IMR-90 (cell line): Measurements from ENCODE around the gene ANKRD33B. TPM values are rescaled to one million over a fixed set of nuclear protein-coding genes. Genes with fewer than 3 reads are reported as not detected.

ENCODE experiments used
- ATAC-seq: fragments of 200-7000 bp; cut with Tn5 transposase; 2 replicates; pipeline ENCODE4 v1.9.1; 2020; ENCODE audit warnings: low read depth, mild to moderate bottlenecking, moderate library complexity
- BruUV-seq: library from RNA; stranded (reverse); fragments of 400-500 nt; replicated peaks from 2 replicates; lab custom pipeline; 2021; lab: Mats Ljungman, UMichigan
- CTCF ChIA-PET: fragments of 300-600 bp; formaldehyde crosslinking; extraction: SDS; loops from one replicate; lab custom pipeline; 2021; ENCODE audit warnings: antibody characterized with exemption; lab: Yijun Ruan, JAX
- POLR2A ChIA-PET: fragments of 300-600 bp; sonication (Branson Sonifier 250); formaldehyde crosslinking; loops from one replicate; lab custom pipeline; 2022; ENCODE audit warnings: antibody characterized with exemption; ENCODE audit not compliant: unreplicated experiment; lab: Charles Lee
- DNase-seq: peaks from one replicate; pipeline ENCODE4 v3.0.0; 2013
- H2AFZ ChIP-seq: replicated peaks from 2 replicates; pipeline ENCODE3; 2013; ENCODE audit warnings: low read length, mild to moderate bottlenecking; ENCODE audit not compliant: poor library complexity
- H2AK5ac ChIP-seq: 2 replicates; pipeline ENCODE4 v1.6.1; 2013; ENCODE audit warnings: low read depth, low read length, inconsistent platforms
- H2AK9ac ChIP-seq: replicated peaks from 2 replicates; pipeline ENCODE3; 2013; ENCODE audit warnings: mild to moderate bottlenecking, low read depth, low read length, moderate library complexity; ENCODE audit not compliant: poor library complexity
- H2BK120ac ChIP-seq: 2 replicates; pipeline ENCODE4 v1.6.1; 2013; ENCODE audit warnings: low read depth, low read length, inconsistent platforms
- H2BK15ac ChIP-seq: 3 replicates; pipeline ENCODE4 v1.6.1; 2013; ENCODE audit warnings: low read depth, low read length, inconsistent platforms
- H2BK20ac ChIP-seq: 2 replicates; pipeline ENCODE4 v1.6.1; 2013; ENCODE audit warnings: low read depth, mild to moderate bottlenecking, inconsistent platforms, low read length, moderate library complexity
- H2BK5ac ChIP-seq: 2 replicates; pipeline ENCODE4 v1.6.1; 2013; ENCODE audit warnings: mild to moderate bottlenecking, low read depth, low read length, inconsistent platforms; ENCODE audit not compliant: poor library complexity, severe bottlenecking
- H3K14ac ChIP-seq: replicated peaks from 2 replicates; pipeline ENCODE4 v1.6.1; 2013; ENCODE audit warnings: low read depth, low read length, inconsistent platforms
- H3K18ac ChIP-seq: 2 replicates; pipeline ENCODE4 v1.6.1; 2013; ENCODE audit warnings: low read depth, low read length, control low read depth
- H3K23ac ChIP-seq: 2 replicates; pipeline ENCODE4 v1.6.1; 2013; ENCODE audit warnings: low read depth, low read length, inconsistent platforms
- H3K27ac ChIP-seq: 2 replicates; pipeline ENCODE4 v1.5.1; 2013; ENCODE audit warnings: mild to moderate bottlenecking, control low read depth, low read length; ENCODE audit not compliant: insufficient read depth
- H3K27me3 ChIP-seq: 2 replicates; pipeline ENCODE4 v1.6.1; 2013; ENCODE audit warnings: low read length; ENCODE audit not compliant: control insufficient read depth, insufficient read depth
- H3K36me3 ChIP-seq: 2 replicates; pipeline ENCODE4 v1.6.1; 2013; ENCODE audit warnings: low read length, mixed read lengths; ENCODE audit not compliant: control insufficient read depth, insufficient read depth
- H3K4ac ChIP-seq: 2 replicates; pipeline ENCODE4 v1.6.1; 2013; ENCODE audit warnings: low read depth, low read length, inconsistent platforms
- H3K4me1 ChIP-seq: 2 replicates; pipeline ENCODE4 v1.6.1; 2013; ENCODE audit warnings: low read length, mixed read lengths; ENCODE audit not compliant: control insufficient read depth, insufficient read depth
- H3K4me2 ChIP-seq: 2 replicates; pipeline ENCODE4 v1.6.1; 2013; ENCODE audit warnings: low read depth, mild to moderate bottlenecking, control low read depth, low read length, moderate library complexity
- H3K4me3 ChIP-seq: 2 replicates; pipeline ENCODE4 v1.5.1; 2013; ENCODE audit warnings: low read depth, mild to moderate bottlenecking, control low read depth, low read length, moderate library complexity; ENCODE audit not compliant: insufficient read depth
- H3K56ac ChIP-seq: 2 replicates; pipeline ENCODE4 v1.6.1; 2013; ENCODE audit warnings: low read length, inconsistent platforms; ENCODE audit not compliant: insufficient read depth; ENCODE audit errors: extremely low read depth
- H3K79me1 ChIP-seq, 2 experiments: 2 replicates each; pipeline ENCODE4 v1.6.1; 2013; ENCODE audit warnings: low read length in 2 of 2, inconsistent platforms in 1 of 2, low read depth in 1 of 2
- H3K9ac ChIP-seq: 2 replicates; pipeline ENCODE4 v1.6.1; 2013; ENCODE audit warnings: low read depth, low read length, control low read depth
- H3K9me1 ChIP-seq: 2 replicates; pipeline ENCODE4 v1.6.1; 2013; ENCODE audit warnings: low read length, inconsistent platforms; ENCODE audit not compliant: insufficient read depth
- H3K9me3 ChIP-seq: 2 replicates; pipeline ENCODE4 v1.6.1; 2013; ENCODE audit warnings: low read length; ENCODE audit not compliant: control insufficient read depth, insufficient read depth
- H4K20me1 ChIP-seq: 2 replicates; pipeline ENCODE4 v1.6.1; 2013; ENCODE audit warnings: low read length, inconsistent platforms; ENCODE audit not compliant: insufficient read depth
- H4K5ac ChIP-seq: 2 replicates; pipeline ENCODE4 v1.6.1; 2013; ENCODE audit warnings: mild to moderate bottlenecking, low read depth, low read length, control low read depth
- H4K8ac ChIP-seq, 2 experiments: 2 replicates each; pipeline ENCODE4 v1.6.1; 2013; ENCODE audit warnings: low read depth in 2 of 2, low read length in 2 of 2, control low read depth in 1 of 2, inconsistent platforms in 1 of 2
- H4K91ac ChIP-seq: 2 replicates; pipeline ENCODE4 v1.6.1; 2013; ENCODE audit warnings: low read depth, low read length, inconsistent platforms; ENCODE audit not compliant: insufficient read depth
- BHLHE40 ChIP-seq: fragments of 150-350 bp; IDR thresholded peaks from 2 replicates; pipeline ENCODE4 v1.6.1; 2016; ENCODE audit warnings: mild to moderate bottlenecking, low read depth, low read length
- CEBPB ChIP-seq: IDR thresholded peaks from 2 replicates; pipeline ENCODE4 v1.6.1; 2012; ENCODE audit warnings: low read depth, low read length, improper control_type of control experiment
- ELK1 ChIP-seq: fragments of 150-350 bp; IDR thresholded peaks from 2 replicates; pipeline ENCODE4 v1.6.1; 2016; ENCODE audit warnings: low read depth, mild to moderate bottlenecking, low read length, moderate library complexity, borderline replicate concordance
- FOS ChIP-seq: fragments of 150-350 bp; IDR thresholded peaks from 2 replicates; pipeline ENCODE4 v1.6.1; 2016; ENCODE audit warnings: low read depth, low read length
- MAZ ChIP-seq: IDR thresholded peaks from 2 replicates; pipeline ENCODE4 v1.6.1; 2012; ENCODE audit warnings: low read depth, mild to moderate bottlenecking, low read length, improper control_type of control experiment, moderate library complexity, borderline replicate concordance
- MXI1 ChIP-seq: IDR thresholded peaks from 2 replicates; pipeline ENCODE4 v1.6.1; 2012; ENCODE audit warnings: low read depth, mild to moderate bottlenecking, low read length, moderate library complexity, borderline replicate concordance
- NFE2L2 ChIP-seq: fragments of 150-350 bp; IDR thresholded peaks from 2 replicates; pipeline ENCODE4 v1.6.1; 2016; ENCODE audit warnings: low read depth, mild to moderate bottlenecking, low read length
- POLR2A ChIP-seq: IDR thresholded peaks from 2 replicates; pipeline ENCODE4 v1.6.1; 2012; ENCODE audit warnings: mild to moderate bottlenecking, low read depth, low read length
- RCOR1 ChIP-seq: IDR thresholded peaks from 2 replicates; pipeline ENCODE4 v1.6.1; 2012; ENCODE audit warnings: mild to moderate bottlenecking, low read length, improper control_type of control experiment; ENCODE audit not compliant: insufficient replicate concordance
- RFX5 ChIP-seq: IDR thresholded peaks from 2 replicates; pipeline ENCODE4 v1.8.0; 2012; ENCODE audit warnings: low read depth, mild to moderate bottlenecking, low read length, moderate library complexity
- WGBS, 2 experiments: methylation state at CpG; one replicate each; pipeline versions ENCODE4 v1.1.5 to v1.1.7; 2013; ENCODE audit warnings: missing lambda C conversion rate in 2 of 2; ENCODE audit not compliant: insufficient read length in 1 of 2; ENCODE audit errors: extremely low coverage in 2 of 2; 5-methylcytosine and 5-hydroxymethylcytosine counted together
- dilution Hi-C: fragments of 300-500 bp; cut with HindIII; formaldehyde crosslinking; loops from one replicate; pipeline ENCODE4 v1.14.3; 2018; ENCODE audit warnings: low sequenced_read_pairs; ENCODE audit not compliant: unreplicated experiment
- in situ Hi-C: fragments of 300-500 bp; cut with MboI; formaldehyde crosslinking; loops from 3 replicates; pipeline ENCODE4 v1.14.3; 2019; ENCODE audit warnings: low sequenced_read_pairs, inconsistent platforms, mixed read lengths
- intact Hi-C: fragments of 100-400 bp; cut with micrococcal nuclease; formaldehyde crosslinking; loops from 2 replicates; pipeline ENCODE4 v1.10.0; 2022
- polyA plus RNA-seq, 3 experiments: library from polyadenylated mRNA; depleted of rRNA; stranded (reverse); fragments of >200 nt; gene quantifications; 2 replicates each; pipeline ENCODE4 v1.2.3, GENCODE V29; 2012; ENCODE audit warnings: low replicate concordance in 1 of 3
- total RNA-seq: library from RNA; depleted of rRNA; stranded (reverse); fragments of >200 nt; gene quantifications from 2 replicates; pipeline ENCODE4 v1.2.3, GENCODE V29; 2012
- TF ChIP-seq, protein P1 (sequence below): fragments of 150-350 bp; IDR thresholded peaks from 2 replicates; pipeline ENCODE4 v1.6.1; 2017; ENCODE audit warnings: mild to moderate bottlenecking, antibody characterized with exemption, low read length, low read depth
- TF ChIP-seq, protein P2 (sequence below): conservative IDR thresholded peaks from 2 replicates; pipeline ENCODE4 v1.5.1; 2012; ENCODE audit warnings: mild to moderate bottlenecking, low read depth, low read length, improper control_type of control experiment

The ANKRD33B gene
- total and polyA plus RNA-seq, 2 of the 4 experiments (the other 2 are of a cell fraction), result 2.5 to 3.3 TPM

DNA sequence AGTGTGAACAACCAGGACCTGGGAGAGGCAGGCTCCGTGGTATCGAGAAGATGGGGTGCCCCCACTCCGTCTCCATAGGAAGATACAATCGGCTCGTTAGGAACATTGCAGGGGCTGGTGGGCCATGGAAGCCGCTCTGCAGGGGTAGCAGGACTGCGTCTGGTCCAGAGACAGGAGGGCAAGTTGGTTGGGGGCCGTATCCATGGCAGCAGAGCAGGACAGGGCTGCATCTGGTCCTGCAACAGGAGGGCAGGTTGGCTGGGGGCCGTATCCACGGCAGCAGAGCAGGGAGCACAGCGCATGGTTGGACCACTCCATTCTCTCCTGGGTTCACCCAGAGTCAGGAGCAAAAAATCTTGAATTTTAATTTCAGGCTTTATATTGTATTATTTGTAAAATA, 98.2 kb downstream of the ANKRD33B start:
- no peak overlapping the region for H3K27ac ChIP-seq
- H4K8ac ChIP-seq, result no peak overlapping the region
- H3K9me1 ChIP-seq, result no peaks in the 10 kb centered on the region
- no TSS peak for BruUV-seq
- no peaks in the 10 kb centered on the region; the same call in 1 of the 2 replicates for H3K4me1 ChIP-seq
- H3K4me3 ChIP-seq, result no peak overlapping the region
- no peaks in the 10 kb centered on the region for H4K20me1 ChIP-seq
- no peak overlapping the region for H3K14ac ChIP-seq
- H2BK120ac ChIP-seq, result no peak overlapping the region
- no peaks in the 10 kb centered on the region; the same call in 1 of the 2 replicates for H3K9me3 ChIP-seq
- H4K91ac ChIP-seq, result no peak overlapping the region
- POLR2A ChIA-PET, result no interaction called here
- ATAC-seq (no peak), DNase-seq (no peak)
- H3K79me1 ChIP-seq, result no peaks in the 10 kb centered on the region
- no peak overlapping the region for H3K56ac ChIP-seq
- H2BK5ac ChIP-seq, result no peak overlapping the region
- no peaks in the 10 kb centered on the region; the same call in 1 of the 2 replicates for H3K27me3 ChIP-seq
- CTCF ChIA-PET, result no interaction called here
- in situ Hi-C loops (no loop called here), intact Hi-C loops (no loop called here), dilution Hi-C loops (no loop called here)
- H3K36me3 ChIP-seq, result no peaks in the 10 kb centered on the region
- H3K9ac ChIP-seq, result no peak overlapping the region
- no peak overlapping the region for H3K4ac ChIP-seq
- no peak overlapping the region for H3K4me2 ChIP-seq
- H2AK9ac ChIP-seq, result no peak overlapping the region
- H2BK20ac ChIP-seq, result no peak overlapping the region
- WGBS, 2 experiments, result 84% methylated on average over 7 of the region's 11 CpGs; no CpG with 5 or more reads in 1 of the 2 experiments
- no peak overlapping the region for H3K18ac ChIP-seq
- H2AK5ac ChIP-seq, result no peak overlapping the region
- H4K5ac ChIP-seq, result no peak overlapping the region
- no peak for TF ChIP-seq CEBPB
- TF ChIP-seq FOS, result no peak
- TF ChIP-seq MXI1, result no peak
- TF ChIP-seq, protein P1, sequence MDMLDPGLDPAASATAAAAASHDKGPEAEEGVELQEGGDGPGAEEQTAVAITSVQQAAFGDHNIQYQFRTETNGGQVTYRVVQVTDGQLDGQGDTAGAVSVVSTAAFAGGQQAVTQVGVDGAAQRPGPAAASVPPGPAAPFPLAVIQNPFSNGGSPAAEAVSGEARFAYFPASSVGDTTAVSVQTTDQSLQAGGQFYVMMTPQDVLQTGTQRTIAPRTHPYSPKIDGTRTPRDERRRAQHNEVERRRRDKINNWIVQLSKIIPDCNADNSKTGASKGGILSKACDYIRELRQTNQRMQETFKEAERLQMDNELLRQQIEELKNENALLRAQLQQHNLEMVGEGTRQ, result no peak
- no peak for TF ChIP-seq NFE2L2
- TF ChIP-seq, protein P2, sequence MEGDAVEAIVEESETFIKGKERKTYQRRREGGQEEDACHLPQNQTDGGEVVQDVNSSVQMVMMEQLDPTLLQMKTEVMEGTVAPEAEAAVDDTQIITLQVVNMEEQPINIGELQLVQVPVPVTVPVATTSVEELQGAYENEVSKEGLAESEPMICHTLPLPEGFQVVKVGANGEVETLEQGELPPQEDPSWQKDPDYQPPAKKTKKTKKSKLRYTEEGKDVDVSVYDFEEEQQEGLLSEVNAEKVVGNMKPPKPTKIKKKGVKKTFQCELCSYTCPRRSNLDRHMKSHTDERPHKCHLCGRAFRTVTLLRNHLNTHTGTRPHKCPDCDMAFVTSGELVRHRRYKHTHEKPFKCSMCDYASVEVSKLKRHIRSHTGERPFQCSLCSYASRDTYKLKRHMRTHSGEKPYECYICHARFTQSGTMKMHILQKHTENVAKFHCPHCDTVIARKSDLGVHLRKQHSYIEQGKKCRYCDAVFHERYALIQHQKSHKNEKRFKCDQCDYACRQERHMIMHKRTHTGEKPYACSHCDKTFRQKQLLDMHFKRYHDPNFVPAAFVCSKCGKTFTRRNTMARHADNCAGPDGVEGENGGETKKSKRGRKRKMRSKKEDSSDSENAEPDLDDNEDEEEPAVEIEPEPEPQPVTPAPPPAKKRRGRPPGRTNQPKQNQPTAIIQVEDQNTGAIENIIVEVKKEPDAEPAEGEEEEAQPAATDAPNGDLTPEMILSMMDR, result no peak
- no peak for TF ChIP-seq POLR2A
- TF ChIP-seq RCOR1, result no peak
- no peak for TF ChIP-seq BHLHE40
- no peak for TF ChIP-seq RFX5
- no peak for TF ChIP-seq ELK1
- TF ChIP-seq MAZ, result no peak
- no peak overlapping the region for H2BK15ac ChIP-seq
- no peak overlapping the region for H3K23ac ChIP-seq
- H2AFZ ChIP-seq, result no peak overlapping the region
